ENCODE data around the gene ULK4.

ULK4 gene

DNA sequence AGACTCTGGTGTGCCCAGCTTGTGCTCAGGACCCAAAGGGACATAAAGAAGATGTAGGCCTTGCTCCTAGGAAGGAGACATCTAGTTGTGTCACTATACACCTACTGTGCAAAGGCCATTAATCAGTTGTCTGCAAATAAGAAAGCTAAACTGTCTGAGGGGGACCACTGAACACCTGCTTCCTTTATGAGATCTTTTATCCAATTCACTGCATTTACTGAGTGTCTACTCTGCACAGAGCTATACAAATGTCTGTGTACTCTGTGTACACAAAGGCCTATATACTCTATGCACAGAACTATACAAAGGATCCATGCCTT is 637.8 kb downstream of the ULK4 start:
- no peak overlapping the region for H3K4me3 ChIP-seq (ENCODE audit: low read depth, low read length)
- TF ChIP-seq CTCF (IDR thresholded peaks at IDR 0.05; ENCODE audit: insufficient read depth, low read depth, low read length, missing control alignments), result no peak
- DNase-seq (ENCODE audit: low read depth), result no peak

DNA sequence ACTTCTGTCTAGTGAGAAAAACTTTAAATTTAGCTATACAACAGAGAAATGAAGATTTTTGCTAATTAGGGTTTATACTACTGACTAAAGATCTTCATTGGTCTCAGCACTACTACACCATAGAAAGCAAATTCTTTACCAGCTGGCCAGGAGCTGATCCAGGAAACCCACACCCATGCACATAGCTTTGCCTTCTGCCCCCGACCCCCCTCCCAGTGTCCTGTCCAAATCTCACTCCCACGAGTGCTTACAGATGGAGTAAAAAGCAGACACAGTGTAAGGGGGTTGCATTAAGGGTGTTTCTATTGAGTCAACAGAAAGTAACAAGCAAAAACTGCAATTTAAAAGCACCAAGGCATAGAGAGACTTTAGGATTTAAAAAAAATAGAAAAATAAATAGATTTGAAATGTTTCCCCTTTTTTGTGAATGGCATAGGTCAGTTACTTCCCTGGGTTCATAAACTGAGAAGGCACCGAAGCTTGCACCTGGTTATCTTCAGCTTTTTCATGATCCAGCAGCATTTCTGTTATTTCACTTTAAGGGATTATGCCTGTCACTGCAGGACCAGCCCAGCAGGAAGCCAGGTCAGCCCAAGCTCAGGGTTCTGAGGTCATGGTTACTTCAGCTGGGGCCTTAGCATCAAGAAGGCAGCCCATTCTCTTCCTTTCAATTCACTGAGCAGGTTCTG is 638.3 kb downstream of the ULK4 start:
- no peak overlapping the region for H3K4me3 ChIP-seq (ENCODE audit: low read depth, low read length)
- TF ChIP-seq CTCF (IDR thresholded peaks at IDR 0.05; ENCODE audit: insufficient read depth, low read depth, low read length, missing control alignments), result no peak
- DNase-seq (ENCODE audit: low read depth), result no peak

DNA sequence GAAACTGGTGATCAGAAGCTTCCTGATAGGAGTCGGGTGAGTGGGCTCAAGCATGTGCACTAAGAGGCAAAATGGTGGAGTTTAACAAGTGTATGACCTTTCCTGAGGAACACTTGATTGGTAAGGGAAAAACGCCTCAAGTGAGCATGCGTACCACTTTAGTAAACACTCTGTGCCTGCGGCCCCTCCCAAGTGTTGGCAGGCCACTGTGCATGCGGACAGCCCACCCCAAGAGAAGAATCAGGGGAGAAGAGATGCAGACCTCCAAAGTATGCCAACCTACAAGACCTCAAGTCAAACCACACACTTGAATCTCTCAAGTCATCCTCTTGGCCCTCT is 640.3 kb downstream of the ULK4 start:
- DNase-seq (ENCODE audit: low read depth), result no peak
- no peak for TF ChIP-seq CTCF (IDR thresholded peaks at IDR 0.05; ENCODE audit: insufficient read depth, low read depth, low read length, missing control alignments)

DNA sequence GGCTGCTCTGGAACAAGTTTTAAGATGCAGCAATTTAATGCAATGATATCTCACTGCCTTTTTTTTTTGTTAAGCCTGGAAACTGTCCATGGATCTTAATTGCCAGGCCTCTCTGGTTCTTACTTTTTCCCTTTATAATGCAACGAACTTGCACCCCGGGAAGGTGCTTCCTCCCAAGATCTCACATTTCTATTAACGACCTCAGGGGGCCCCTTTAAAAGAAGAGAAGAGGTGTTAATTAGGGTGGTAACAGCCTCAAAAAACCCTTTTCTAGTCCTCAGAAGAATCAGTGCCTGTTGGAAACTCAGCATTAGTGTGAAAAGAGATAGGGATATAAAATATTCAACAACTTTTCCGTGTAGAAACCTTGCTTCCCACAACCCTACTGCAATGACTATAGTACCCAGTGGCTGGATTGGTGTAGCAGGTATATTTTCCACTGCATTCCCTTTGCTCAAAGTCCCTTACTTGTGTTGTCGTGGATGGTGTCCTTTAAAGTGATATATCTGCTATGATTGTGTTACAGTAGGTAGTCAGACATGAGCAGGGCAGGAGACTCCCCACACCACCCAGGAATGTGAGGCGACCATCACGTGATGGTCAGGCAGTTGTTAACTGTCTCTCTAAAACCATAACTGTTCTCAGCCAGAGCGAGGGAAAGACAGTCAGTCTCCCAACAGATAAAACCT is 640.8 kb downstream of the ULK4 start:
- H3K4me3 ChIP-seq (ENCODE audit: low read depth, low read length), result no peak overlapping the region
- TF ChIP-seq CTCF (IDR thresholded peaks at IDR 0.05; ENCODE audit: insufficient read depth, low read depth, low read length, missing control alignments), result no peak
- DNase-seq (ENCODE audit: low read depth), result no peak

More for the DNA sequence above, 640.3 kb downstream of the ULK4 start:
- no peak overlapping the region for H3K4me3 ChIP-seq (ENCODE audit: low read depth, low read length)

- no peak for TF ChIP-seq CTCF (IDR thresholded peaks at IDR 0.05; ENCODE audit: insufficient read depth, low read depth, low read length, missing control alignments)
- DNase-seq (ENCODE audit: low read depth), result no peak
- H3K4me3 ChIP-seq (ENCODE audit: low read depth, low read length), result no peak overlapping the region
These were observed 643.4 kb downstream of the ULK4 start for GRCh38 chr3:41318520-41318919.

DNA sequence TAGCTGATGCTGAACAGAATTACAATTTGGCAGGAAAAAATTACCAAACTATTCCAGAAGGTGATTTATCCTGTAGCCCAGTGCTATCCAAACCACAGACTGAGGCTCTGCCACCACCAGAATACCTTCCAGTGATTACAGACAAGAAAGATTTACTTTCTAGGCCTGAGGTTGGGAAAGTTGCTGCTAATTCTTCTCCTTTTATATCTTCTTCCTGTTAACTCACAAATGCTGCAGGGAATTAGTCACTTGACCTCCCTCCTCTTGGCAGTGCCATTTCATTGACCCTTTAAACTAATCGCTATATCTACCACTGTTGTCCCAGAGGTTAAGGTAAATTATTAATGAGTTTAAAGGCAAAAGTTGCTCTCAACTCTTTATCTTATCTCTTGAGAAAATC is 644.2 kb downstream of the ULK4 start:
- TF ChIP-seq CTCF (IDR thresholded peaks at IDR 0.05; ENCODE audit: insufficient read depth, low read depth, low read length, missing control alignments), result no peak
- no peak overlapping the region for H3K4me3 ChIP-seq (ENCODE audit: low read depth, low read length)
- DNase-seq (ENCODE audit: low read depth), result no peak

GRCh38 chr3:41317298-41317697 is 644.6 kb downstream of the ULK4 start:
- TF ChIP-seq CTCF (IDR thresholded peaks at IDR 0.05; ENCODE audit: insufficient read depth, low read depth, low read length, missing control alignments), result no peak
- H3K4me3 ChIP-seq (ENCODE audit: low read depth, low read length), result no peak overlapping the region
- no peak for DNase-seq (ENCODE audit: low read depth)
